ENCODE measurements around the gene SOAT2. TPM values are rescaled to one million over a fixed set of nuclear protein-coding genes. Genes with fewer than 3 reads are reported as not detected.

SOAT2 gene
- polyA plus RNA-seq, 6 donors from 2014 or later, result not detected

GRCh38 chr12:53061404-53062010 is 41.8 kb upstream of the SOAT2 start:
- peak overlapping the region in 2 of 6 donors; percentile 37 to 60 for H3K27ac Mint-ChIP-seq
- no peaks in the 10 kb centered on the region for H3K9me3 Mint-ChIP-seq
- peaks cover 4 to 17% (median 9%) of the 10 kb centered on the region in 3 donors for H3K27me3 Mint-ChIP-seq
- ATAC-seq (ENCODE audit: low read depth in 2 of 2) (no peak), DNase-seq (no peak)
- peaks cover 3 to 10% of the 10 kb centered on the region in 2 donors for H3K36me3 Mint-ChIP-seq
- H3K4me3 Mint-ChIP-seq, result no peak overlapping the region
- peaks cover 6 to 20% (median 9%) of the 10 kb centered on the region in 3 donors for H3K4me1 Mint-ChIP-seq

- H3K27me3 Mint-ChIP-seq, result peaks cover under 1 to 17% (median 9%) of the 10 kb centered on the region in 3 donors
- DNase-seq, result no peak
- H3K36me3 Mint-ChIP-seq, result peaks cover 3 to 10% of the 10 kb centered on the region in 2 donors
- no peaks in the 10 kb centered on the region for H3K9me3 Mint-ChIP-seq
- H3K4me1 Mint-ChIP-seq, result peaks cover 7 to 20% (median 9%) of the 10 kb centered on the region in 3 donors
- ATAC-seq (ENCODE audit: low read depth in 2 of 2), result no peak
- no peak overlapping the region for H3K4me3 Mint-ChIP-seq
- H3K27ac Mint-ChIP-seq, result peak overlapping the region in 1 of 6 donors; percentile 69
These were observed 41.0 kb upstream of the SOAT2 start for GRCh38 chr12:53062011-53062961.

- DNase-seq, result no peak
- H3K9me3 Mint-ChIP-seq, result no peaks in the 10 kb centered on the region
- ATAC-seq (ENCODE audit: low read depth in 2 of 2), result no peak
- H3K36me3 Mint-ChIP-seq, result peaks cover 3 to 10% of the 10 kb centered on the region in 2 donors
- peaks cover 0 to 9% (median 1%) of the 10 kb centered on the region in 3 donors for H3K27me3 Mint-ChIP-seq
- peak overlapping the region in 1 of 6 donors; percentile 69 for H3K27ac Mint-ChIP-seq
- peak overlapping the region in 1 of 8 donors; percentile 6 for H3K4me3 Mint-ChIP-seq
- H3K4me1 Mint-ChIP-seq, result peaks cover 7 to 22% (median 9%) of the 10 kb centered on the region in 3 donors
These were observed 40.1 kb upstream of the SOAT2 start for GRCh38 chr12:53062977-53063707.

- ATAC-seq (ENCODE audit: low read depth in 2 of 2) (no peak), DNase-seq (no peak)
- H3K9me3 Mint-ChIP-seq, result no peaks in the 10 kb centered on the region
- H3K36me3 Mint-ChIP-seq, result peaks cover 3 to 10% of the 10 kb centered on the region in 2 donors
- H3K4me3 Mint-ChIP-seq, result no peak overlapping the region
- peaks cover 0 to 6% (median 0%) of the 10 kb centered on the region in 3 donors for H3K27me3 Mint-ChIP-seq
- peaks cover 7 to 26% (median 9%) of the 10 kb centered on the region in 3 donors for H3K4me1 Mint-ChIP-seq
- H3K27ac Mint-ChIP-seq, result no peak overlapping the region
These were observed 39.3 kb upstream of the SOAT2 start for GRCh38 chr12:53063708-53064612.

GRCh38 chr12:53064613-53065436 is 38.5 kb upstream of the SOAT2 start:
- peaks cover 3 to 10% of the 10 kb centered on the region in 2 donors for H3K36me3 Mint-ChIP-seq
- H3K4me1 Mint-ChIP-seq, result peaks cover 7 to 26% (median 12%) of the 10 kb centered on the region in 3 donors
- H3K27me3 Mint-ChIP-seq, result peaks cover 0 to 5% (median 0%) of the 10 kb centered on the region in 3 donors
- no peaks in the 10 kb centered on the region for H3K9me3 Mint-ChIP-seq
- DNase-seq (no peak), ATAC-seq (ENCODE audit: low read depth in 2 of 2) (no peak)
- H3K4me3 Mint-ChIP-seq, result peak overlapping the region in 1 of 8 donors; percentile 62
- peak overlapping the region in 1 of 6 donors; percentile 63 for H3K27ac Mint-ChIP-seq

GRCh38 chr12:53065470-53065869 is 37.8 kb upstream of the SOAT2 start:
- Mint-ChIP-seq H3K27ac (no peak overlapping the region), H3K4me3 (no peak overlapping the region), H3K27me3 (no peaks in the 10 kb centered on the region)

GRCh38 chr12:53065975-53066931 is 37.0 kb upstream of the SOAT2 start:
- DNase-seq (peak; percentile 61), ATAC-seq (ENCODE audit: low read depth in 2 of 2) (peak; percentile 69 to 84)
- peaks cover 12 to 34% (median 13%) of the 10 kb centered on the region in 3 donors for H3K4me1 Mint-ChIP-seq
- peak overlapping the region in 5 of 6 donors; percentile 32 to 89 (median 49) for H3K27ac Mint-ChIP-seq
- peaks cover 3 to 10% of the 10 kb centered on the region in 2 donors for H3K36me3 Mint-ChIP-seq
- H3K27me3 Mint-ChIP-seq, result no peaks in the 10 kb centered on the region
- no peaks in the 10 kb centered on the region for H3K9me3 Mint-ChIP-seq
- H3K4me3 Mint-ChIP-seq, result no peak overlapping the region

More at GRCh38 chr12:53065470-53065869, 37.8 kb upstream of the SOAT2 start:
- Mint-ChIP-seq H3K4me1 (peaks cover 7 to 26% (median 12%) of the 10 kb centered on the region in 3 donors), H3K36me3 (peaks cover 3 to 10% of the 10 kb centered on the region in 2 donors), H3K9me3 (no peaks in the 10 kb centered on the region)
- ATAC-seq (ENCODE audit: low read depth in 2 of 2) (no peak), DNase-seq (no peak)

- Mint-ChIP-seq H3K9me3 (no peaks in the 10 kb centered on the region), H3K4me3 (no peak overlapping the region), H3K27me3 (no peaks in the 10 kb centered on the region), H3K27ac (peak overlapping the region in 2 of 6 donors; percentile 57 to 79), H3K36me3 (peaks cover 3 to 10% of the 10 kb centered on the region in 2 donors), H3K4me1 (peaks cover 17 to 45% (median 24%) of the 10 kb centered on the region in 3 donors)
- no peak for ATAC-seq (ENCODE audit: low read depth in 2 of 2)
- DNase-seq, result no peak
These were observed 36.0 kb upstream of the SOAT2 start for GRCh38 chr12:53067074-53067992.

- DNase-seq (no peak), ATAC-seq (ENCODE audit: low read depth in 2 of 2) (no peak)
- no peaks in the 10 kb centered on the region for H3K27me3 Mint-ChIP-seq
- H3K4me1 Mint-ChIP-seq, result peaks cover 25 to 53% (median 33%) of the 10 kb centered on the region in 3 donors
- no peaks in the 10 kb centered on the region for H3K9me3 Mint-ChIP-seq
- peak overlapping the region in 1 of 6 donors; percentile 80 for H3K27ac Mint-ChIP-seq
- H3K4me3 Mint-ChIP-seq, result no peak overlapping the region
- H3K36me3 Mint-ChIP-seq, result peaks cover 3 to 10% of the 10 kb centered on the region in 2 donors
These were observed 35.1 kb upstream of the SOAT2 start for GRCh38 chr12:53067993-53068770.
